ENCODE results near the gene ADCY5.
A peak's percentile ranks its signal among the peaks of the same experiment; 100 is the strongest.

Gene ADCY5

GRCh38 chr3:123424999-123425712 is 23.7 kb downstream of the ADCY5 start:
- no peak for DNase-seq

DNA sequence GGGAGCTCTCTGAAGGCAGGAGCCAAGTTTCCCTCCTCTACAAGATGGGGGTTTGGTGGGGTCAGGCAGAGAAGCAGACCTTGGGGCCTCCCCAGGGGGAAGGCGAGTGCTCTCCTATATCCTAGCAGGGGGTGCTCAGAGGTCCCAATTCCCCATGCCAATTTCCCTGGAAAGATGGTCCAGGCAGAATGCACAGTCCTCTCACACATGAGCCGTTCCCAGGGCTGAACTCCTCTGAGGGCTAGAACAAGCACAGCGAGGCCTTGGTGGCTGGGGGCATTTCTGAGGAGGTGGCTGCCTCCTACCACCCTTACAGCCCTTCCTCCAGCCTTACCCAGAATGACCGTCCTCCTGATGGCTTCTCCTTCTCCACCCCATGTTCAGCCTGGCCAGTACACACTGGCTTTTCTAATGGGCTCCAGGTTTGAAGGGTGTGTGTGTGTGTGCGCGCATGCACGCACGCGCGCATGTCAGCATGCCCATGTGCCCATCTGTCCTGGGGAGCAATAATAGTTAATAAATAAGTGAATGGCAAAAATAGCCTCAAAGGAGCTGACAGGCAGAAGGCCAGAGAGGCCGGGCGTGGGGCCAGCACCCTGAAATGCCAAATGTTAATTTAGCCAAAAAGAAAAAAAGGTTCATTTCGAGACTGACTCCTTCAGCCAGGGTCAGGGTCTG is 24.4 kb downstream of the ADCY5 start:
- no peak for DNase-seq

- DNase-seq = no peak
These were observed 25.1 kb downstream of the ADCY5 start for GRCh38 chr3:123423806-123424205.

- DNase-seq = no peak
These were observed 25.9 kb downstream of the ADCY5 start for GRCh38 chr3:123423031-123423430.

DNA sequence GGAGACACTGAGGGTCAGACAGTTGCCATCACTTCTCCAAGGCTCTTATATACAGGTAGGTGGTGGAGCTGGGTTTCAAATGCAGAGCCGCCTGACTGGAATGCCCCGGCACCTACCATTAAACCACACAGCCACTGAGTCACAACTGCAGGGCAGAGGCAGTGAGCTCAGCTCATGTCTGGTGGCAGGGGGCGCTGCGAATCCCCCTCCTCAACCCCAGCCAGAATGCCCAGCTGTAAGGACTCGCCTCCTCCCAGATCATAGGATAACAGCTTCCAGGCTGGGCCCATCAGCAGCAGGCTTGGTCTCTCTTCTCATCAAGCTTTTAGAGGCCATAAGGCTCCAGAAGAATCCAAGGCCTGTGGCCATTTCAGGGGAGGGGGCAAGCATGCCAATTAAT is 26.4 kb downstream of the ADCY5 start:
- DNase-seq = no peak

DNA sequence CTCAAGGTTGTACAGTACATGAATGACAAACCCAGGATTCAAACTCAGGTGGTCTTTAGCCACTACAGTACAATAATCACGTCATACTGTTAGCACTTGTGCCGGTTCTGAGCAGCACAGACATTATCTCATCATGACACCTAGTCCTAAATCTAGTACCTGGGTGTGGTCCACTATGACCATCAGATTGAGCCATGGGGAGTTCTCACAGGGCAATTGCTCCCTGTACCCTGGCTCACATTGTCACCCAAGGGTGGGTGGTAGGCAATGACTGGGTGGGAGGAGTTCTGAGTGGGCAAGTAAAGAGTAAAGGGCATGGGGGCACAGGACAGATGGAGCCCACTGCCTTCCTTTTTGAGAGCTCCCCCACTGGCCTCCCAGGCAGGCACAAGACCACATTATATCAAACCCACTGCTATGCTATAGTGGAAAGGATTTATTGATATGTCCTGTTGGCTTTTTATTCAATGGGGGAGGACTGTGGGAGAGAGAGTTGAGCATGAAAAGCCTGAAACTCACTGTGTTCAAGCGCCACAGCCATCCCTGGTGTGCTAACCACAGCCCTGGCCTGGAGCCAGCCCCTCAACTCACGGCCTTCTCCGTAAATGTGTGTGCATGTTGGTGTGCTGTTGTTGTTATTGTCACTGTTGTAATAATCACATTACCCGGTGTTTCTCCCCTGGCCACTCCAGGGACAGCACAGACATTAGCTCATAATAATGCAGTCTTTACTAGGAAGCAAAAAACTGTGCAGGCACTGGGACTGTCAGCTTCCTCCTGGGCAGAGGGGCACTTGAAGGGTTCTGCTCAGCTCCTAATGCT is 27.3 kb downstream of the ADCY5 start:
- no peak for DNase-seq

DNA sequence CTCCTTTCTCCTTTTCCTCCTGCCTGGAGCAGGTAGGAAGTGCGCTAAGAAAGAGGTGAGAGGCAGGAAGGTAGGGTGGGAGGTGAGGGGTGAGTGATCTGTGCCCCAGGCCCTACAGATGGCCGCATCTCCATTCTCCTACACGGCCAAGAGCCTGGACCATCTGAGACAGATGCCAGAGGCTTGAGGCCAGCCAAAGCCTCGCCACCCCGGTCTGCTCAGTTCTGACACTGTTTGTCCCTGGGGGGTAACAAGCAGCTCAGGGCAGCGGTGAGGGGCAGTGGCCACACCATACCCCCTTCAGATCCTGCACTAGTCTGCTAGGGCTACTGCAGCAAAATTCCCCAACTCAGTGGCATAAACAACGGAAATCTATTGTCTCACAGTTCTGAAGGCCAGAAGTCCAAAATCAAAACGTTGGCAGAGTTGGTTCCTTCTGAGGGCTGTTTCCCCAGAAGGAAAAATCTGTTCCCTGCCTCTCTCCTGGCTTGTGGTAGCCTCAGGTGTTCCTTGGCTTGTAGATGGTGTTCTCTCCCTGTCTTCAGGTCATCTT is 28.4 kb downstream of the ADCY5 start:
- no peak for DNase-seq

DNA sequence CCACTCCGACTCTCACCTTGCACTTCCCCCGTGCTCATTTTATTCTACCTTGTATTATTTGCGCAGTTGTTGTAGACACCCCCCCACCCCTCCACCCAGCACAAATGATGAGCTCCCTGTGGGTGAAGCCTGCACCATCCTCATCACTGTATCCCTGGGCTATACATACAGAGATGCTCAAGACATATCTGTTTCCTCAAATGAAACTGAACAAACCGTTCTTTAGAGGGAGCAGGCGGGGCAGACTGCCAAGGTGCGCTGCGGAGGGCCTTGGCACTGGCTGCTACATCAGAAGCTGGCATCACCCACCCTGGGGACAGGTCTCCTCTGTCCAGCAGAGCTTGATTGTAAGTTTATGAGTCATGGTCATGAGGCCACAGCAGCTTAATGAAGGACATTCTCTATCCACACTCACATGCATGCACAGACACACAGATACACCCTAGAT is 29.0 kb downstream of the ADCY5 start:
- DNase-seq = no peak

- no peak for DNase-seq
These were observed 29.6 kb downstream of the ADCY5 start for GRCh38 chr3:123419181-123419849.

GRCh38 chr3:123416647-123417046 is 32.2 kb downstream of the ADCY5 start:
- no peak for DNase-seq

- DNase-seq = no peak
These were observed 32.7 kb downstream of the ADCY5 start for GRCh38 chr3:123416173-123416572.

GRCh38 chr3:123414973-123415775 is 33.7 kb downstream of the ADCY5 start:
- peak; percentile 78 for DNase-seq

GRCh38 chr3:123412811-123413604 is 35.9 kb downstream of the ADCY5 start:
- no peak for DNase-seq

- DNase-seq = no peak
These were observed 36.8 kb downstream of the ADCY5 start for GRCh38 chr3:123412076-123412475.

- no peak for DNase-seq
These were observed 37.4 kb downstream of the ADCY5 start for GRCh38 chr3:123411340-123412040.

DNA sequence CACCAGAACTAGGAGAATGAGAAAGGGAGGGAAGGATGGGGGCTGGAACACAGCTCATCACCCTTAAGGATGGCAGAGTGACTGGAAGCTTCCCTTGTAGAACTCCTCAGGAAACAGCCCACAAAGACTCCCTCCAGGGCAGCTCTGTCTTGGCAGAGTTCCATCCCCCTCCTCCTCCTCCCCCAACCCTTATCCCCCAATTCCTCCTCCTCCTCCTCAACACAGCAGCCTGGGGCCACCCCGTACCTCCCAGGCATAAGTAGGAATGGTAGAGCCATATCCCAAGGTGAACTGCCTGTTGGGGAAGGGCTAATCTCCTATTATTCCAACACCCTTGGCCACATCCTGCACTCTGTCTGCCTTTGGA is 38.8 kb downstream of the ADCY5 start:
- DNase-seq = no peak

- no peak for DNase-seq
These were observed 39.3 kb downstream of the ADCY5 start for GRCh38 chr3:123409443-123410148.

DNA sequence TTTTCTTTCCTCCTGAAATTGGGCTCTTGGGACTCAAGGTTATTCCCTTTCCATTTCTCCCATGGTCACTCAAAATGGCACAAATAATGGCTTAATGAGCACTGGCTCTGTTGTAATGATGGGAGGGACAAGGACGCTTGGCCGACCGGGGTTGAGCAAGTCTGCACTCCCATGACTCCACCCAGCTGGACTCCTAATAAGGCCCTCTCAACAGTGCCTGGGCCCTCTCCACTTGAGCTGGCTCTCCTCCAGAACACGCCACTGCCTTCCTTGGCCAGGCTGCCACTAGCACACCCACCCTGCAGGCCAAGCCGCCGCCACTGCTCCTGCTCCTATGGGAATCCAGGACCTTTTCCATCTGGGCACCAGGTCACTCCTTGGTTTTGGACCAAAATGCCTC is 42.3 kb downstream of the ADCY5 start:
- DNase-seq = no peak

DNA sequence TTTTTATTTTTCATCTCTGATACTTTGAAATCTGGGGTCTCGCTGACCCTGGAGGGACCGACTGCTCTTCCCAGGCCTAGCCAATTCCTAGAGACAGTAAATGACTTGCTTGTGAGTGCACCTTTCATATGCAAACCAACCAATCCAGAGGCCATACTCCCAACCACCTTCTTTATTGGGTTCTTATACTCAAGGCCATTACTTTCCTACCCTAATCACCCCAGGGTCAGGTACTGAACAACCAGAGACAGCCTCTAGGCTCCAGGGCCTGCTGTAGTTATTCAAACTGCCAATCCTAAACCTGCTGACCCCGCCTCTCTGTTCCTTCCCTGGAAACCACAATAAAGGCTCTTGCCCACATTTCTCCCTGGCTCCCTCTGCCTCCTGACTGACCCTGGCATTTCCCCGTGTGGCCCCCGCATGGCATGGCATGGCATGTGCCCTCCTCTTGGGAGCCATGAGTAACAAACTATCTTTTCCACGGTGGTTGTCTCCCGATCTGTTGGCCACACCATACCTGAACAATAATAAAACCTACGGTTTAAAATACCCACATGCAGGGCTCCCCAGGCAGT is 42.9 kb downstream of the ADCY5 start:
- DNase-seq = no peak

- no peak for DNase-seq
These were observed 43.9 kb downstream of the ADCY5 start for GRCh38 chr3:123405021-123405420.

All from NCI-H1436 (cell line).